Activated naive CD8-positive, alpha-beta T cell treated with anti-CD3 and anti-CD28 coated beads for 36 hours (primary cell): ENCODE data around the gene AGBL4. TPM values are rescaled to one million over a fixed set of nuclear protein-coding genes. Genes with fewer than 3 reads are reported as not detected.
"Not testable (repeated sequence)": the region's sequence is repeated elsewhere in the genome, so short reads cannot be mapped to it uniquely, and the experiment has no call there.

ENCODE experiments used
- DNase-seq: peaks from one replicate; pipeline ENCODE4 v3.0.0; 2021
- H3K27ac Mint-ChIP-seq: one replicate; pipeline ENCODE4 v1.8.0; 2022; ENCODE audit warnings: mild to moderate bottlenecking, moderate library complexity, mixed read lengths
- H3K27me3 Mint-ChIP-seq: one replicate; pipeline ENCODE4 v1.8.0; 2022; ENCODE audit warnings: mild to moderate bottlenecking, mixed read lengths
- H3K36me3 Mint-ChIP-seq: one replicate; pipeline ENCODE4 v1.8.0; 2021; ENCODE audit warnings: mild to moderate bottlenecking, mixed read lengths
- H3K4me1 Mint-ChIP-seq: one replicate; pipeline ENCODE4 v1.8.0; 2021; ENCODE audit warnings: mixed read lengths
- H3K4me3 Mint-ChIP-seq: one replicate; pipeline ENCODE4 v1.8.0; 2022; ENCODE audit warnings: mild to moderate bottlenecking, moderate library complexity, mixed read lengths
- H3K9me3 Mint-ChIP-seq: one replicate; pipeline ENCODE4 v1.8.0; 2022; ENCODE audit warnings: mixed read lengths
- total RNA-seq, 2 experiments: library from RNA; stranded (reverse); gene quantifications; one replicate each; pipeline ENCODE4 v1.2.3, GENCODE V29; 2021

The AGBL4 gene
- total RNA-seq, 2 experiments from 2014 or later: 0.14 TPM; not detected in 1

DNA sequence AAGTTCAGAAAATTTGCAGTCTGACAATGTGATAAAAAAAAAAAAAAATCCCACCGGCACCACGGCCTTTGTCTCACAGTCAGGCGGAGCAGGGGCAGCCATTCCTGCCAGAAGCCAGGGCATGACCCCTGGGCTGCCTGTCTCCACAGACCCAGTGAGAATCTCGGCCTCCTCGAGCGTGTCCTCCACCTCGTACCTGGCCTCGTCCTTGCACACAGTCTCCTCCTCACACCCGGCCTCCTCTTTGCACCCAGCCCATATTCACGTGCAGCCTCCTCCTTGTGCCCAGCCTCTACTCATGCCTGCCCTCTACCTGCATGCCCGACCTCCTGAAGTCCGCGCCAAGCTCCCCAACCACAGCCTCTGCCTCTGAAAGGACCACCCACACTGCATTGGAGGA, 182.0 kb downstream of the AGBL4 start:
- Mint-ChIP-seq H3K27ac (no peak overlapping the region), H3K4me1 (no peaks in the 10 kb centered on the region), H3K36me3 (peaks cover 1% of the 10 kb centered on the region)

DNA sequence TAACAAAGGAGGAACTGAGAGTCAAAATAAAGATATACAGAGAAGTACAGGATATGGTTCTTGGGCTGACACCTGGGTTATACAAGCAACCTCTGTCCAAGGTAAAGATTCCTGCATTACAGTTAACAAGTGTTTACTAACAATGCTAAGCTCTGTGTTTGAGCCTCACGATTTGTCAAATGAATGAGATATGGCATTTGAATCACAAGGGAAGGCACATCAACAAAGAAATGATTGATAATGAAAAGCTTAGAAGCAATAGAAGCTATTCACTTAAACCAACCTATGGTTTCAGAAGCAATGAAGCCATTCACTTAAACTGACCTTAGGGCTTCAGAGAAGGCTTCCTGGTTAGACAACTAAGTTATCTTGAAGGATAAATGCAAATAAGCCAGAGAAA, 199.5 kb downstream of the AGBL4 start:
- H3K4me1 Mint-ChIP-seq: no peaks in the 10 kb centered on the region
- no peak overlapping the region for H3K4me3 Mint-ChIP-seq
- H3K27me3 Mint-ChIP-seq: no peaks in the 10 kb centered on the region
- no peak for DNase-seq
- H3K9me3 Mint-ChIP-seq: peaks cover 6% of the 10 kb centered on the region
- no peak overlapping the region for H3K27ac Mint-ChIP-seq
- no peaks in the 10 kb centered on the region for H3K36me3 Mint-ChIP-seq

More for the DNA sequence above, 182.0 kb downstream of the AGBL4 start:
- Mint-ChIP-seq H3K27me3 (no peaks in the 10 kb centered on the region), H3K9me3 (peaks cover 29% of the 10 kb centered on the region), H3K4me3 (no peak overlapping the region)
- no peak for DNase-seq

DNA sequence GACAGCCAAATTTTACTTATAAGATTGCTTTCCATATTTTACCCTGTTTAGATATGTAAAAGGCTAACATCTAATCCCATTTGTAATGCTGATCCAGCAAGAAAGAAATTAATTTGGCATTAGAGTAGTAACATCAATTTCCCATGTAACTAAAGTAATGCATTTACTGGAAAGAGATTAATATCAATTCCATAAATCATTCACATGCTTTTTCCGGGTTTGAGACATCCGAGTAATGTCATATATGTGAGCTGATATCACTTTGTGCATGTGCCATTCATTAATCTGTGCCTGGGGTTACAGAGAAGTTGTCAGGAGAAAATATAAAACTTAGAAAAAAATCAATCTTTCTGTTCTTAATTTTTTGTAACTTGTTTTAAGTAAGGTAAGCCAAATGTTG, 206.1 kb downstream of the AGBL4 start:
- Mint-ChIP-seq H3K4me1 (no peaks in the 10 kb centered on the region), H3K36me3 (no peaks in the 10 kb centered on the region), H3K9me3 (no peaks in the 10 kb centered on the region), H3K4me3 (no peak overlapping the region), H3K27ac (no peak overlapping the region), H3K27me3 (no peaks in the 10 kb centered on the region)
- no peak for DNase-seq

DNA sequence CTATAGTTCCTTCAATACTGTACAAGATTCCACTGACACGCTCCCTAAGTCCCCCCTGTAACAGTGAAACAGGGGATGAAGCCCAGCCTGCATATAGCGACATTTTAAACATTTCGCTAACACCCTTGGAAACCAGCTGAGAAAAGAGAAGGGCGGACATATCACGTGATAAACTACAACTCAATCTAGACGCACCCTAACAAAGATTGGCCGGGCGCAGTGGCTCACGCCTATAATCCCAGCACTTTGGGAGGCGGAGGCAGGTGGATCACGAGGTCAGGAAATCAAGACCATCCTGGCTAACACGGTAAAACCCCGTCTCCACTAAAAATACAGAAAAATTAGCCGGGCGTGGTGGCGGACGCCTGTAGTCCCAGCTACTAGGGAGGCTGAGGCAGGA, 236.7 kb downstream of the AGBL4 start:
- H3K9me3 Mint-ChIP-seq, H3K4me3 Mint-ChIP-seq, H3K27ac Mint-ChIP-seq, DNase-seq, H3K27me3 Mint-ChIP-seq, H3K36me3 Mint-ChIP-seq, H3K4me1 Mint-ChIP-seq: not testable (repeated sequence)

DNA sequence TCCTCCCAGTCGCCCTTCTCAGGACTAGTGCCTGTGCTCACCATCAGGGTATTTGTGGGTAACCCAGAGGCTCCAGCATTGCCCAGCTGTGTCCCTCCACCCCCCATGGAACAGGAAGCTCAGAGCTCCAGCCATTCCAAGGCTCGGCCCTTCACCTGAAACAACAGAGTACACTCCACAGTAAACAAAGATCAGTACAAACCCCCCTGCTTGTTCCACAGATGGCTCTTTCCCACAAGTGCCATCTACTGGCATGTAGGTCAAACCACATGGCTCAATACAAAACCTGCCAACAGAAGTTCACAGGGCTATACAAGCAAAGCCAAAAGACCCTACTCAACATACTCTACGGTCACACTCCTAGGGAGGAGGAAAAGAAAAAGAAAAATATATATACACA, 258.7 kb downstream of the AGBL4 start:
- Mint-ChIP-seq H3K27me3 (no peaks in the 10 kb centered on the region), H3K9me3 (peaks cover 7% of the 10 kb centered on the region), H3K4me3 (no peak overlapping the region), H3K27ac (no peak overlapping the region), H3K36me3 (peaks cover 1% of the 10 kb centered on the region), H3K4me1 (no peaks in the 10 kb centered on the region)
- no peak for DNase-seq

DNA sequence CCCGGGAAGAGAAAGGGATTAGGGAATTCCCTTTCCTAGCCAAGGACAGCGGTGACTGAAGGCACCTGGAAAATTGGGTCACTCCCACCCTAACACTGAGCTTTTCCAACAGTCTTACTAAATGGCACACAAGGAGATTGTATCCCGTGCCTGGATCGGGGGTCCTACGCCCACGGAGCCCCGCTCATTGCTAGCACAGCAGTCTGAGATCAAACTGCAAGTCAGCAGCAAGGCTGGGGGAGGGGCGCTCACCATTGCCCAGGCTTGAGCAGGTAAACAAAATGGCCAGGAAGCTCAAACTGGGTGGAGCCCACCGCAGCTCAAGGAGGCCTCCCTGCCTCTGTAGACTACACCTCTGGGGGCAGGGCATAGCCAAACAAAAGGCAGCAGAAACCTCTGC, 285.6 kb downstream of the AGBL4 start:
- H3K4me1 Mint-ChIP-seq, H3K4me3 Mint-ChIP-seq: not testable (repeated sequence)

DNA sequence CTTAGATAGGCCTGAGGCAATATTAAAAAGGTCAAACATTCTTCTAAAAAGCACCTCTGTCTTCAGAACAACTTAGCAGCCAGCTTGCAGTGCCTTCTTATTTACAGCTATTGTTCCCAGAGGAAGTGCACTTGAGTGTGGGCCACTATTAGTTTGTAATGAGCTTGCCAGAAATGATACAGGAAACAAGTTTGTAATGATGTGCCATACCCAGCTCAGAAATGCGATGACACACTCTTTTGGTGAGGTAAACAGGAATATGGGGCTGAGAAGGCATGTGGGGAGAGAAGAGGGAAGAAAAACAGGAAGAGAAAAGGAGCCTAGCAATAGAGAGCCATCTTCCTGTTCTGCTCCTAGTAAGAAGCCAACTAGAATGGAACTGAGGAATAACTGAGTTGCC, 295.4 kb downstream of the AGBL4 start:
- Mint-ChIP-seq H3K36me3 (no peaks in the 10 kb centered on the region), H3K27me3 (no peaks in the 10 kb centered on the region), H3K27ac (no peak overlapping the region), H3K4me3 (no peak overlapping the region), H3K4me1 (no peaks in the 10 kb centered on the region), H3K9me3 (peaks cover 5% of the 10 kb centered on the region)
- no peak for DNase-seq

More for the DNA sequence above, 285.6 kb downstream of the AGBL4 start:
- not testable (repeated sequence) for DNase-seq, H3K9me3 Mint-ChIP-seq, H3K36me3 Mint-ChIP-seq, H3K27me3 Mint-ChIP-seq, H3K27ac Mint-ChIP-seq

DNA sequence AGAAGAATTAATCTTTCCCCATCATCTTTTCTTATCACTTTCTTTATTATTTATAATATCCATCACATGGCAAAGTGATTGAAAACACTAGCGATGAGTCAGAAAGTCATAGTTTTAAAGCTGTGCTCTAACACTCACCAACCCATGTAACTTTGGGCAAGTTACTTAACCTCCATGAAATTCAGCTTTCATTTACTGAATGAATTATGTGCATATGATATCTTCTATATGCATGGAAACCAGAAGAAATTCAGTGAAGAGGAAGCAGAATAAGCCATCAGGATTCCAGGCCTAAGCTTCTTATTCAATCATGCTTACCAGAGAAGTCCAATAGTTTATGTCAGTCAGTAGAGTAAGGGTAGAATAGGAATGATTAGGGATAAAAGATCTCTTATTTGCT, 300.1 kb downstream of the AGBL4 start:
- Mint-ChIP-seq H3K4me1 (no peaks in the 10 kb centered on the region), H3K36me3 (no peaks in the 10 kb centered on the region)

DNA sequence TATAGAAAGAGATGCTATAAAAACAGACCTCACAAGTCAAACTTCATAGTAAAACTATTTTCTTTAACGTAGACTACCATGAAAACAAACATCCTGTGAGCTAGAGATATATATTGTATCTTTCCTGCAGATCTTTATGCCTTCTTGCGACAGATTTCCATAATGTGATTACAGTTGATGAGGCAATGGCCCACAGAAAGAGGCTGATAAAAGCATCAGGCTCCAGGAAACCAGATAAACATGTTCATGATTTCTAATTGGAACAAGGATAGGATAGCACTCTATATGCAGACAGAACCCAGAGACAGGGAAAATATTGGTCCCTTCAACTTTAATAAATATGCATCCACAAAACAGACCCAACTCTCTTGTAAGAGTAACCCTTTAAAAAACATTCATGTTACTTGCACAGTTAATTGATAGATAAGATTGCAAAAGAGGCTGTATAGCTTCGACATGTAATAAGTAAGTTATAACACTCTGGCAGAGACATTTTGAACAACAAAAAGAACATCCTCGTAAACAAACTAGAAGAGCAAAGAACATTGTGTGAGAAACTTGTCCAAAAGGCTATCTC, 329.4 kb downstream of the AGBL4 start:
- H3K4me1 Mint-ChIP-seq: no peaks in the 10 kb centered on the region
- H3K4me3 Mint-ChIP-seq: no peak overlapping the region
- no peak for DNase-seq
- H3K27ac Mint-ChIP-seq: no peak overlapping the region
- H3K27me3 Mint-ChIP-seq: no peaks in the 10 kb centered on the region
- no peaks in the 10 kb centered on the region for H3K9me3 Mint-ChIP-seq
- no peaks in the 10 kb centered on the region for H3K36me3 Mint-ChIP-seq

More for the DNA sequence above, 300.1 kb downstream of the AGBL4 start:
- Mint-ChIP-seq H3K27me3 (no peaks in the 10 kb centered on the region), H3K4me3 (no peak overlapping the region), H3K9me3 (peaks cover 2% of the 10 kb centered on the region), H3K27ac (no peak overlapping the region)
- DNase-seq: no peak

DNA sequence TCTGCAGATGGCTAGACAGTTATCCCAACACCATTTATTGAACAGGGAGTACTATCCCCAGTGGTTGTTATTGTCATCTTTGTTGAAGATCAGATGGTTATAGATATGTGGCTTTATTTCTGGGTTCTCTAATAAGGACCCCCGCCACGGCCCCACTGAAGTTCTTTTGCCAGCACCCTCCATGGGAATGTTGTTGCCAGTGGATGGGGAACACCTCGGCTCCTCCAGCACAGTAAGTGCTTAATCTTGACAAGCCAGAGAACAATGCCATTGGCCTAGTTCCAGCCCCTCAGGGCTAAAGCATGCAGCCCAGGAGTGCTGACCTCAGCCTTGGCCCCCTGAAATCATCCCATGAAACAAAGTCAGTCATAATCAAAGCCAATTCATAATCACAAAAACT, 337.6 kb downstream of the AGBL4 start:
- no peak for DNase-seq
- Mint-ChIP-seq H3K27me3 (no peaks in the 10 kb centered on the region), H3K36me3 (no peaks in the 10 kb centered on the region), H3K27ac (no peak overlapping the region), H3K9me3 (peaks cover 4% of the 10 kb centered on the region), H3K4me3 (no peak overlapping the region), H3K4me1 (no peaks in the 10 kb centered on the region)

DNA sequence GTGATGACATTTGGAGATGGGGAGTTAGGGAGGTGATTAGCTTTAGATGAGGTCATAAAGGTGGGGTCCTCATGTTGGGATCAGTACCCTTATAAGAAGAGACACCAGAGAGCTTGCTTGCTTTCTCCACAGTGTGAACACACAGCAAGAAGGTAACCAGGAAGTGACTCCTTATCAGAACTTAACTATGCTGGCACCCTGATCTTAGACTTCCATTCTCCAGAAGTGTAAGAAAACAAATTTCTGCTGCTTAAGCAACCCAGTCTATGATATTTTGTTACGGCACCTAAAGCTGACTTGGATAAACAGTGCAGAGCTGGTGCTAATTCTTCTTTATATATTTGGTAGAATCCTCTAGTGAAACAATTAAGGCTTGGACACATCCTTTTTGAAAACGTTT, 346.0 kb downstream of the AGBL4 start:
- Mint-ChIP-seq H3K4me1 (no peaks in the 10 kb centered on the region), H3K27ac (no peak overlapping the region), H3K4me3 (no peak overlapping the region)

DNA sequence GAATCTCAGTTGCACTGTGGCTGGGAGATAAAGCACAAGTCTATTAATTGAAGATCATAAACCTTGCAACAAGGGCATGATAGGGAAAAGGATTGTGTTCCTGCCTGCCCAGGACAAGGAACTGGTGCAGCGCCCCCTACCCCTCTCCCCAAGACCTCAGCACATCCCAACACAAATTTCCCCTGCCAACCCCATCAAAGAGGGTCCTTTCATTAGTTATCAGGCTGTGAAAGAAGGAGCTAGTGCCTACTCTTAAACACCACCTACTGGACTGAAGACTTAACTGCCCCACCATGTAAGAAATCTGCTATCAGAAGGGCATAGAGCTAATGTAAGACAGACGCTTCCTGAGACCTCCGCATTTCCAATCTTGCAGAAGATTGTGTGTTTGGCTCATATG, 372.6 kb downstream of the AGBL4 start:
- no peaks in the 10 kb centered on the region for H3K36me3 Mint-ChIP-seq
- DNase-seq: no peak
- H3K4me3 Mint-ChIP-seq: no peak overlapping the region
- no peak overlapping the region for H3K27ac Mint-ChIP-seq
- H3K4me1 Mint-ChIP-seq: no peaks in the 10 kb centered on the region
- no peaks in the 10 kb centered on the region for H3K27me3 Mint-ChIP-seq
- peaks cover 6% of the 10 kb centered on the region for H3K9me3 Mint-ChIP-seq

More for the DNA sequence above, 346.0 kb downstream of the AGBL4 start:
- Mint-ChIP-seq H3K27me3 (no peaks in the 10 kb centered on the region), H3K36me3 (no peaks in the 10 kb centered on the region), H3K9me3 (peaks cover 7% of the 10 kb centered on the region)
- no peak for DNase-seq

DNA sequence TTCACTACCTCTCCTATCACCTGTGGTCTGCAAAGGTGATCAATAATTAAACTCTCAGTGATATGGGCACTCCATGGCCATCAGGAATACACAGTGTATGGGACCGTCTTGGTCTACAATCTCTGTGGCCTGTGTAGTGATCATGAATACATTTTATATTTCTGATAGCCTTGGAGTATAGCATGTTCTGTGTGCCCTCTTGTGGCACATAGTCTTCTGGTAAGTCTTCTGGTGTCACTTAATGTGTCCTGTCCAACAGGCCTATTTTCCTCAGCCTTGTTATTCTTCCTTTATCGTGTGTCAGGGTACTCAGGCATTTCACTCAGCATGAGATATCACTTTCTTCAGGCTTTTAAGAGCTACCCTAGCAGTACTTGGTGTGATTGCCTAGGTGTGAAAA, 393.6 kb downstream of the AGBL4 start:
- DNase-seq: no peak
- no peaks in the 10 kb centered on the region for H3K4me1 Mint-ChIP-seq
- no peaks in the 10 kb centered on the region for H3K9me3 Mint-ChIP-seq
- H3K36me3 Mint-ChIP-seq: no peaks in the 10 kb centered on the region
- no peak overlapping the region for H3K4me3 Mint-ChIP-seq
- H3K27ac Mint-ChIP-seq: no peak overlapping the region
- H3K27me3 Mint-ChIP-seq: no peaks in the 10 kb centered on the region

DNA sequence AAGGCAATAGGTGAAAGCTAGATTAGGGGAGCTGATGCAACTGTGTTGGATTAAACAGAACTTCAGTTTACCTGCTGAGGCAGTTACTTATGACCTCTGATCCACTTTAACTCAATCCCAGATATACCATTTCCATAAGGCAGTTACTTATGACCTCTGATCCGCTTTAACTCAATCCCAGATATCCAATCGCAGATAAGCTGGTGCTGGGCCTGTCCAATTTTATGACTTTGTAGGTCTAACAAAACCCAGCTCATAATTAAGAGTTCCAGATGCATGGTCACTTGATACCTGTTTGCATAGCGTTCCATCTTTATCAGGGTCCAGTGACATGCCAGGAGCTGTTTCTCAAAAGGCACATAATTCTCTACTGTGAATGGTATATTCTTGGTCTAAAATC, 396.0 kb downstream of the AGBL4 start:
- Mint-ChIP-seq H3K27me3 (no peaks in the 10 kb centered on the region), H3K4me3 (no peak overlapping the region), H3K27ac (no peak overlapping the region), H3K4me1 (no peaks in the 10 kb centered on the region), H3K36me3 (no peaks in the 10 kb centered on the region), H3K9me3 (peaks cover 2% of the 10 kb centered on the region)
- DNase-seq: no peak

DNA sequence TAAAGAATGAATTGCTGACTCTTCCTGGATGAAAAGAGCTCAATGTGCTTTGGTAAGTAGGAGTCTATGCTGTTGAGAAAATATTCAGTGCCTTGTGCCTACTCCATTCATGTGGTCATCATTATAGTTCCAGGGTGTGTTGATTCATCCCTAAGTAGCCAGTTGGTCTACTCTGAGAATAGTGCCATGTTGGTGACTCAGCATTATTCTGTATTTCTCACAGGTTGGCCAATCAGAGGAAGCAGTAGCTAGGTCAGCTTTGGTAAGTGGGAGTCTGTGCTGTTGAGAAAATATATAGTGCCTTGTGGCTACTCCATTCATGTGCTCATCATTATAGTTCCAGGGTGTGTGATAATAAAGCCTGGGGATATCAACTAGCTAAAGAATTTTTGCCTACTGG, 397.3 kb downstream of the AGBL4 start:
- no peaks in the 10 kb centered on the region for H3K36me3 Mint-ChIP-seq
- DNase-seq: no peak
- H3K4me1 Mint-ChIP-seq: no peaks in the 10 kb centered on the region
- H3K9me3 Mint-ChIP-seq: peaks cover 2% of the 10 kb centered on the region
- H3K27ac Mint-ChIP-seq: no peak overlapping the region
- no peak overlapping the region for H3K4me3 Mint-ChIP-seq
- H3K27me3 Mint-ChIP-seq: no peaks in the 10 kb centered on the region

DNA sequence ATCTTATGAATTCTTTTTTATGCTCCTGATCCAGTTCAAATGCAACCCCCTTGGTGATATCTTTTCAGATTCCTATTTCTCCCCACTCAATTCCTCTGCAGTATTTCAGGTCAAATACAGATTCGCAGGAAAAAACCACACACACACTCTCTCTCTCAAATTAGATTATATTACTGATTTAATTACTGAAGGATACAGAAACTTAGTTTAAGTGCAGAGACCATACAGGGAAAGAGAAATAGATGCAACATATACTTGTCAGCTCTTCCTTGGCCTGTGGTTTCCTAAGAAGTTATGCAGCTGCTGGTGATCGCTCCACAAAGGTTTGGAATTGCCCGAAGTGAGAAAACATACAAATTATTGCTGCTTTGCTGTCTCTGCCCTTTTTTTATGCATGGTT, 400.9 kb downstream of the AGBL4 start:
- Mint-ChIP-seq H3K9me3 (peaks cover 14% of the 10 kb centered on the region), H3K4me3 (no peak overlapping the region), H3K27me3 (no peaks in the 10 kb centered on the region)

DNA sequence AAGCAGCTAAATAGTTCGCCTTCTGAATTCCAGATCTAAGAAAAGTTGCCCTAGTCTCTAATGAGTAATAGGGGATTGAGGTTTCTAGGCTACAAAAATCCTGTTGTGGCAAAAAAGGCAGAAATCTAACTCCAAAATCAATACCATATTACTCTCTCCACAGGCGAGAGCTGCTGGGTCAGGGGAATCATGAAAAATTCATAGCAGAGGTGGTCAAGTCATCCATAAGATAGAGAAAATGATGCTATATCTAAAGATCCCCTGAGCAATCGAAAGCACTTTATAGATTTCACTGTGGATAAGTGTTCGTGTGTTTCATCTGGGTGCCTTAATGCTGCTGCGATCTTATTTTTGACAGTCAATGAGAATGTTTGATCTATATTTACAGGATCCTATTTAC, 417.7 kb downstream of the AGBL4 start:
- no peak for DNase-seq
- Mint-ChIP-seq H3K36me3 (no peaks in the 10 kb centered on the region), H3K4me3 (no peak overlapping the region), H3K27me3 (no peaks in the 10 kb centered on the region), H3K4me1 (no peaks in the 10 kb centered on the region), H3K27ac (no peak overlapping the region), H3K9me3 (peaks cover 7% of the 10 kb centered on the region)

More for the DNA sequence above, 400.9 kb downstream of the AGBL4 start:
- no peak for DNase-seq
- H3K27ac Mint-ChIP-seq: no peak overlapping the region
- H3K36me3 Mint-ChIP-seq: no peaks in the 10 kb centered on the region
- no peaks in the 10 kb centered on the region for H3K4me1 Mint-ChIP-seq
